GM12878 (cell line): ENCODE results near the gene CPD. TPM values are rescaled to one million over a fixed set of nuclear protein-coding genes. Genes with fewer than 3 reads are reported as not detected.

ENCODE experiments used
- ATAC-seq: fragments of 200-7000 bp; cut with Tn5 transposase; 3 replicates; pipeline ENCODE4 v1.9.1; 2020; ENCODE audit warnings: mild to moderate bottlenecking, moderate library complexity
- BruUV-seq: library from RNA; stranded (reverse); fragments of 400-500 nt; replicated peaks from 2 replicates; lab custom pipeline; 2021; lab: Mats Ljungman, UMichigan
- CTCF ChIA-PET: fragments of 300-600 bp; sonication (Branson Sonifier 250); formaldehyde crosslinking; extraction: SDS; loops from one replicate; lab custom pipeline; 2021; ENCODE audit warnings: inconsistent platforms; lab: Yijun Ruan, JAX
- POLR2A ChIA-PET: fragments of 350-600 bp; formaldehyde crosslinking; extraction: SDS; loops from one replicate; lab custom pipeline; 2021; ENCODE audit warnings: inconsistent platforms; lab: Charles Lee
- RAD21 ChIA-PET: fragments of 300-600 bp; sonication (Branson Sonifier 250); formaldehyde crosslinking; loops from one replicate; lab custom pipeline; 2023; ENCODE audit warnings: antibody characterized with exemption; ENCODE audit not compliant: unreplicated experiment; lab: Charles Lee
- SMC1A ChIA-PET: fragments of 300-600 bp; sonication (Branson Sonifier 250); formaldehyde crosslinking; loops from one replicate; lab custom pipeline; 2023; ENCODE audit not compliant: unreplicated experiment, uncharacterized antibody; lab: Charles Lee
- DNase-seq: peaks from one replicate; pipeline ENCODE4 v3.0.0-alpha.2; 2011; ENCODE audit warnings: low read depth, low spot score
- FAIRE-seq: peaks from 3 replicates; lab custom pipeline; 2011; peaks lifted over from hg19 to GRCh38; lab: Jason Lieb, UNC
- H2AFZ ChIP-seq: 2 replicates; pipeline ENCODE4 v1.6.0; 2011; ENCODE audit warnings: low read depth, low read length, control low read depth; ENCODE audit not compliant: control insufficient read depth
- H3K27ac ChIP-seq: 2 replicates; pipeline ENCODE4 v1.5.1; 2011; ENCODE audit warnings: control low read depth; ENCODE audit not compliant: control insufficient read depth, insufficient read depth
- H3K27me3 ChIP-seq, 2 experiments: replicated peaks in 1 of 2; 2 replicates each; pipeline versions ENCODE4 v1.6.0 to v1.6.1; 2011; ENCODE audit warnings: low read length in 1 of 2; ENCODE audit not compliant: control insufficient read depth in 2 of 2, insufficient read depth in 2 of 2
- H3K36me3 ChIP-seq, 2 experiments: 2 replicates each; pipeline ENCODE4 v1.5.1; 2011; ENCODE audit warnings: low read length in 1 of 2; ENCODE audit not compliant: control insufficient read depth in 2 of 2, insufficient read depth in 2 of 2
- H3K4me1 ChIP-seq: 2 replicates; pipeline ENCODE4 v1.6.1; 2011; ENCODE audit warnings: mild to moderate bottlenecking, low read length, moderate library complexity, mixed read lengths; ENCODE audit not compliant: control insufficient read depth, insufficient read depth
- H3K4me2 ChIP-seq: 2 replicates; pipeline ENCODE4 v1.6.0; 2011; ENCODE audit warnings: control low read depth; ENCODE audit not compliant: control insufficient read depth, insufficient read depth
- H3K4me3 ChIP-seq: fragments of 200-600 bp; sonication (generic); 2 replicates; pipeline ENCODE4 v1.5.1; 2016
- H3K79me2 ChIP-seq: 2 replicates; pipeline ENCODE4 v1.6.0; 2011; ENCODE audit warnings: low read length; ENCODE audit not compliant: control insufficient read depth, insufficient read depth
- H3K9ac ChIP-seq: 2 replicates; pipeline ENCODE4 v1.8.0; 2011; ENCODE audit warnings: low read length, control low read depth, mixed read lengths; ENCODE audit not compliant: control insufficient read depth, insufficient read depth
- H3K9me3 ChIP-seq: replicated peaks from 3 replicates; pipeline ENCODE4 v1.5.1; 2011; ENCODE audit warnings: mild to moderate bottlenecking, low read length; ENCODE audit not compliant: control insufficient read depth, insufficient read depth
- H4K20me1 ChIP-seq: 2 replicates; pipeline ENCODE4 v1.6.0; 2011; ENCODE audit not compliant: control insufficient read depth, insufficient read depth
- BCL11A ChIP-seq: IDR thresholded peaks from 2 replicates; pipeline ENCODE4 v1.6.1; 2011; ENCODE audit warnings: low read depth, low read length
- DPF2 ChIP-seq: fragments of 450-650 bp; IDR thresholded peaks from 2 replicates; pipeline ENCODE4 v1.6.1; 2017; ENCODE audit warnings: mild to moderate bottlenecking
- ETV6 ChIP-seq, 2 experiments: fragments of 450-650 bp in 1 of 2; IDR thresholded peaks in 1 of 2; conservative IDR thresholded peaks in 1 of 2; 2 replicates each; pipeline ENCODE4 v1.6.1; 2014; ENCODE audit warnings: antibody characterized with exemption in 1 of 2, borderline replicate concordance in 1 of 2, low read depth in 1 of 2, mild to moderate bottlenecking in 1 of 2, moderate library complexity in 1 of 2
- KAT2A ChIP-seq: conservative IDR thresholded peaks from 2 replicates; pipeline ENCODE4 v1.6.1; 2011; ENCODE audit warnings: low read depth, low read length; ENCODE audit not compliant: control insufficient read depth
- NFIC ChIP-seq: IDR thresholded peaks from 2 replicates; pipeline ENCODE4 v1.6.1; 2012; ENCODE audit warnings: low read depth, mild to moderate bottlenecking, inconsistent platforms, low read length, moderate library complexity
- POLR2AphosphoS5 ChIP-seq: IDR thresholded peaks from 2 replicates; pipeline ENCODE4 v1.6.1; 2011; ENCODE audit warnings: mild to moderate bottlenecking, low read length, inconsistent platforms
- ZNF207 ChIP-seq: fragments of 450-650 bp; IDR thresholded peaks from 2 replicates; pipeline ENCODE4 v1.6.1; 2014; ENCODE audit warnings: antibody characterized with exemption, mild to moderate bottlenecking, borderline replicate concordance
- ZNF217 ChIP-seq: fragments of 450-650 bp; IDR thresholded peaks from 2 replicates; pipeline ENCODE4 v1.6.1; 2017; ENCODE audit warnings: antibody characterized with exemption, mild to moderate bottlenecking
- ZNF592 ChIP-seq: fragments of 450-650 bp; IDR thresholded peaks from 2 replicates; pipeline ENCODE4 v1.6.1; 2017; ENCODE audit warnings: mild to moderate bottlenecking, moderate library complexity
- WGBS: methylation state at CpG from one replicate; pipeline ENCODE4 v1.1.6; 2016; ENCODE audit warnings: low lambda C conversion rate; ENCODE audit not compliant: insufficient replicate concordance, insufficient coverage; ENCODE audit errors: missing lambda C conversion rate; 5-methylcytosine and 5-hydroxymethylcytosine counted together
- in situ Hi-C: fragments of 300-500 bp; cut with MboI; formaldehyde crosslinking; loops from 9 replicates; pipeline ENCODE4 v1.14.3; 2018; ENCODE audit warnings: mixed read lengths
- intact Hi-C: fragments of 100-400 bp; cut with micrococcal nuclease; formaldehyde crosslinking; loops from one replicate; pipeline ENCODE4 v1.14.2; 2022; ENCODE audit not compliant: unreplicated experiment
- polyA plus RNA-seq, 11 experiments: library from polyadenylated mRNA; depleted of rRNA in 4 of 11; unstranded in 6 of 11; stranded (reverse) in 5 of 11; fragments of >200 nt; fragmentation: Nextera tagmentation in 4 of 11; fragmentation: Illumina TruSeq in 1 of 11; extraction: Ambion mirVana in 4 of 11; extraction: Trizol in 1 of 11; gene quantifications; 1 replicate in 1 of 11; 2 replicates in 10 of 11; pipeline versions ENCODE4 v1.2.1 to v1.2.3, GENCODE V29; 2011 to 2016; ENCODE audit warnings: inconsistent platforms in 2 of 11, missing spikeins in 2 of 11, low read depth in 1 of 11
- total RNA-seq, 4 experiments: library from RNA; depleted of rRNA in 3 of 4; stranded (reverse); fragments of >200 nt in 3 of 4; fragmentation: Illumina TruSeq in 1 of 4; extraction: Trizol in 1 of 4; gene quantifications; 2 replicates each; pipeline versions ENCODE4 v1.2.1 to v1.2.3, GENCODE V29; 2013 to 2021
- TF ChIP-seq, protein P1 (sequence below): fragments of 450-650 bp; IDR thresholded peaks from 2 replicates; pipeline ENCODE4 v1.6.1; 2017; ENCODE audit warnings: low read depth, mild to moderate bottlenecking, moderate library complexity
- TF ChIP-seq, protein P2 (sequence below): IDR thresholded peaks from 2 replicates; pipeline ENCODE4 v1.6.1; 2012; ENCODE audit warnings: low read depth, low read length, improper control_type of control experiment

Gene CPD
- total and polyA plus RNA-seq, 10 of the 15 experiments (the other 5 are each of a cell fraction or from before 2014, with no cell fraction given) = 3.5 to 24.2 (median 15.7) TPM

DNA sequence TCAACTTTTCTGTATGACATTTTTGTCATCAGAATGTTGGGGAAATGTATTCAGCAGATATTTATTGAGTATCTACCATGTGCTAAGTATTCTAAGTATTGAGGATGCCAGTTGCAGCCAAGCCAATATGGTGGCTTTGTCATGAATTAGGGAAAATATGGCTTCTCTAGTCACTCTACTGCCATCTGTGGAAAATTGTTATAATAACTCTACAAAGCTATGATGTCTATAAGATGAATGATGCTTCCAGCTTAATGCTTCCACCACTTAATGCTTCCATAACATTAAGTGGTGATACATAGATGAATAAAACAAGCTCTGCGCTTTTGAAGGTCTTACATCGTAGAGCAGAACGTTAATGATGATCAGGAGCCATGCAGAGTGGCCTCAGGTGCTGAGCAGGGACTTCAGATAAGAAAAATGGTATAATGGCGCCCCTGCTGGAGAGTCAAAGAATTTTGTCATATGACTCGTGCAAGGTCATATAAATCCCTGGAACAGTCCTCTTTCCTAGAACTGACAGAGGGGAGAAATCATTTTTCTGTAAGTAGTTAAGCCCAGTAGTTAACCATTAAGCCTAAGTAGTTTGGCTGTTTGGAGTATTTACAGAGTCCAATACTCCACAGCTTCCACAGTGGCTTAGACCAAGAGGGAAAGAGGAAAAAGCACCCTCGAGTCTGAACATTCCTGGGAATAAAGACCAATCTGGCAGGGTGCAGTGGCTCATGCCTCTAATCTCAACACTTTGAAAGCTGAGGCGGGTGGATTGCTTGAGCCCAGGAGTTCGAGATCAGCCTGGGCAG, 42.2 kb upstream of the CPD start (continued):
- peak in 1 of 2 experiments; percentile 23; a peak in 1 of 4 replicates for TF ChIP-seq ETV6 (conservative IDR thresholded peaks at IDR 0.05 in 1 of 2, IDR thresholded peaks at IDR 0.05 in 1 of 2; ENCODE audit: borderline replicate concordance in 1 of 2, low read depth in 1 of 2)

DNA sequence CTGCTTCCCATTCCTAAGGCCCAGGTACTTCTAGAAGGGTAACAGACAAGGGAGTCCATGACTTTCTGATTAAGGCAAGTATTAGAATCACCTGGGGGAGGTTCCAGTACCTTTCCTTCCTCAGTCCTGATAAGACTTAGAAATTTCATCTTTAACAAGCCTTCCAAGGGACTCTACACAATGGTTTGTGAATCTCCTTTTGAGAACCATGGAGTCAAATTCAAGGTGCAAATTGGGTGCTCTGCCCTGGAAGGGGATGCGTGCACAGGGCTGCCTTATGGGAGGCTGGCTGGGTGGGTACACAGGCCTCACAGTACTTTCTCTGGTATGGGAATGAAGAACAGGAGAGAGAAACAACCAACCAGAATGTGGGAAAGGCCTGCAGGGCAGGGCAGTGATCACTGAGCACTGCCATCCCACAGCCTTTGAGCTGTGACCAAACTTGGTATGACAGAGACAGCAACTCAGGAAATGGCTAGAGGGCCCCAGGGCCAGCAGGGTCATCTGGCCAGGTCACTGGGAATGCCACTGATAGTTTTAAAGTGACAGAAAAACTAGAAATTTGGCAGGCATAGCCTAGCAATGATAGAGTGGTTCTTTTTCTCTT, 41.2 kb upstream of the CPD start:
- Histone ChIP-seq H2AFZ (no peak overlapping the region), H3K36me3 (no peaks in the 10 kb centered on the region), H3K4me1 (peaks cover 4% of the 10 kb centered on the region), H3K4me3 (no peak overlapping the region), H3K9me3 (no peaks in the 10 kb centered on the region), H3K9ac (no peak overlapping the region), H3K4me2 (no peak overlapping the region), H4K20me1 (no peaks in the 10 kb centered on the region), H3K27me3 (no peaks in the 10 kb centered on the region), H3K79me2 (no peaks in the 10 kb centered on the region), H3K27ac (no peak overlapping the region)
- intact Hi-C loops (loop anchor here (2.0 to 10.0 kb wide), 3 partner anchors 45 to 210 kb away; partner anchors contain the start of gene SLC6A4), in situ Hi-C loops (loop anchor here (5.0 kb wide), 1 partner anchor 235 kb away; no protein-coding TSS in a partner anchor)
- BruUV-seq = no TSS peak
- WGBS = 43% methylated on average over 1 of the region's 1 CpG
- ATAC-seq (no peak; the same call in 2 of the 3 replicates), DNase-seq (no peak), FAIRE-seq (no peak)
- ChIA-PET SMC1A (interaction anchor here (1.1 to 8.6 kb wide), 15 partner anchors 11 to 242 kb away, joined by 3 to 125 read pairs (median 8); no protein-coding TSS in a partner anchor), POLR2A (interaction anchor here (1.1 kb wide), 1 partner anchor 225 kb away, joined by 3 read pairs; no protein-coding TSS in a partner anchor), CTCF (interaction anchor here (0.6 to 12.3 kb wide), 27 partner anchors 10 to 376 kb away, joined by 3 to 345 read pairs (median 7); partner anchors contain the start of genes BLMH and NSRP1), RAD21 (interaction anchor here (1.0 to 9.6 kb wide), 11 partner anchors 11 to 232 kb away, joined by 3 to 183 read pairs (median 6); partner anchors contain the start of gene BLMH)
- TF ChIP-seq ZNF207 (no peak), ZNF592 (no peak), POLR2AphosphoS5 (no peak), NFIC (no peak), ZNF217 (no peak), BCL11A (no peak), DPF2 (no peak), KAT2A (no peak)
- TF ChIP-seq, protein P1, sequence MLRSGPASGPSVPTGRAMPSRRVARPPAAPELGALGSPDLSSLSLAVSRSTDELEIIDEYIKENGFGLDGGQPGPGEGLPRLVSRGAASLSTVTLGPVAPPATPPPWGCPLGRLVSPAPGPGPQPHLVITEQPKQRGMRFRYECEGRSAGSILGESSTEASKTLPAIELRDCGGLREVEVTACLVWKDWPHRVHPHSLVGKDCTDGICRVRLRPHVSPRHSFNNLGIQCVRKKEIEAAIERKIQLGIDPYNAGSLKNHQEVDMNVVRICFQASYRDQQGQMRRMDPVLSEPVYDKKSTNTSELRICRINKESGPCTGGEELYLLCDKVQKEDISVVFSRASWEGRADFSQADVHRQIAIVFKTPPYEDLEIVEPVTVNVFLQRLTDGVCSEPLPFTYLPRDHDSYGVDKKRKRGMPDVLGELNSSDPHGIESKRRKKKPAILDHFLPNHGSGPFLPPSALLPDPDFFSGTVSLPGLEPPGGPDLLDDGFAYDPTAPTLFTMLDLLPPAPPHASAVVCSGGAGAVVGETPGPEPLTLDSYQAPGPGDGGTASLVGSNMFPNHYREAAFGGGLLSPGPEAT = no peak
- TF ChIP-seq, protein P2, sequence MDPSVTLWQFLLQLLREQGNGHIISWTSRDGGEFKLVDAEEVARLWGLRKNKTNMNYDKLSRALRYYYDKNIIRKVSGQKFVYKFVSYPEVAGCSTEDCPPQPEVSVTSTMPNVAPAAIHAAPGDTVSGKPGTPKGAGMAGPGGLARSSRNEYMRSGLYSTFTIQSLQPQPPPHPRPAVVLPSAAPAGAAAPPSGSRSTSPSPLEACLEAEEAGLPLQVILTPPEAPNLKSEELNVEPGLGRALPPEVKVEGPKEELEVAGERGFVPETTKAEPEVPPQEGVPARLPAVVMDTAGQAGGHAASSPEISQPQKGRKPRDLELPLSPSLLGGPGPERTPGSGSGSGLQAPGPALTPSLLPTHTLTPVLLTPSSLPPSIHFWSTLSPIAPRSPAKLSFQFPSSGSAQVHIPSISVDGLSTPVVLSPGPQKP = no peak
